Measurements from ENCODE around the gene WDR43.

Gene WDR43

GRCh38 chr2:28994679-28995078 is 100.2 kb downstream of the WDR43 start:
- DNase-seq = no peak

DNA sequence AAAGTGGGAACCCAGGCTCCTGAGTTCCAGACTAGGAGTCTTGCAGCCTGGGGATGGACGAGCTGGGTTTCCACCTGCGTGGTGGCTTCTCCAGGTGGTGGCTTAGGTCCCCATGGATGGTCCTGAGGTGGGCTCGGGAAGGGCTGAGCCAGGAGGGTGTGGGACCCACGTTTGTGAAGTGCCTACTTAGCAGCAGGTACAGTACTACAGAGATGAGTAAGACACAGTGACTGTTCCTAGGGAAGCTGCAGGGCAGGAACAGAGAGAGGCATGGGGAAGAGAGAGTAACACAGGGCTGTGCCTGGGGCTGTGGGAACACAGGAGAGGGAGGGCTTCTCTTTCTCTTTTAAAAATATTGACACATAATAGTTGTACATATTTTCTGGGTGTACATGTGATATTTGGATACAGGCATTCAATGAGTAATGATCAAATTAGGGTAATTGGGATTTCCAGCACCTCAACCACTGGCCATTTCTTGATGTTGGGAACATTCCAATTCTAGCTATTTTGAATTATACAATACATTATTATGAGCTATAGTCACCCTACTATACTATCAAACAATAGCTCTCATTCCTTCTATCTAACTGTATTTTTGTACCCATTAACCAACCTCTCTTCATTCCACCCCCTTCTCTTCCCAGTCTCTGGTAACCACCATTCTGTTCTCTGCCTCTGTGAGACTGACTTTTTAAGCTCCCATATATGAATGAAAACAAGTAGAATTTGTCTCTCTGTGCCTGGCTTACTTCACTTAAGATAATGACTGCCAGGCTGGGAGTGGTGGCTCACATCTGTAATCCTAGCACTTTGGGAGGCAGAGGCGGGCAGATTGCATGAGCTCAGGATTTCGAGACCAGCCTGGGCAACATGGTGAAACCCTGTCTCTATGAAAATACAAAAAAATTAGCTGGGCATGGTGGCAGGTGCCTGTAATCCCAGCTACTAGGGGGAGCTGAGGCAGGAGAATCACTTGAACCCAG is 101.6 kb downstream of the WDR43 start:
- no peak for DNase-seq

GRCh38 chr2:28997237-28997846 is 102.9 kb downstream of the WDR43 start:
- no peak for DNase-seq
